Measurements from ENCODE around the gene PRKD2. TPM values are rescaled to one million over a fixed set of nuclear protein-coding genes. Genes with fewer than 3 reads are reported as not detected.

The PRKD2 gene
- total and polyA plus RNA-seq, 10 of the 15 experiments (the other 5 are each of a cell fraction or from before 2014, with no cell fraction given) = 2.3 to 98.8 (median 32.9) TPM

DNA sequence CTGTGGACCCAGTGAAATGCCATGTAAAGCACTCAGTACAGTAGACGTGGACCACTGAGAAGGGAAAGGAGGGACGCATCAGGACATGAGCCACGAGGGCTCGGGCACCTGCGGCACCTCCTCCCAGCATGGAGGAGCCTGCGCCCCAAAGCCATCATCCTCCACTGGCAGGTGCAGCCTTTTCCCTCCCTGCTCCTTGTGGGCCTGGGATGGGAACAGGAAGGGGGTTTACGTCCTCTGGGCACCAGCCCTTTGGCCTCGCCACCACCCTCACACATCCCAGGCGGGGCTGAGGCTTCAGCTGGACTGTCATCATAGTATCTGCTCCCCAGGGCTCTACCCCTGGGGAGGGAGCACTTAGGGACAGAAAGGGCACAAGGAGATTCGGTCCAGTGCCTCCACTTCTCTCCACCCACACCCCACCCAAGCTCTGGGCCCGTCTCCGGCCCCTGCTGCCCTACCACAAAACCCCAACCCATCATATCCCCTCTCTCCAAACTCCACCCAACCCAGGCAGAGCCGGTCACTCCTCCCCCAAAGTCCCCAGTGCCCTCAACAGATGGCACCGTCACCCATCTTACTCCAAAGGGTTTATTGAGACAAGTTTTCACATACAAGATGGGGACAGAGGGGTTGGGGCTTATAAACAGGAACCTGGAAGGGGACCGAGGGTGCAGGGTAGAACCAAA lies 2.2 kb upstream of the PRKD2 start (continued):
- TF ChIP-seq CHD2 (IDR thresholded peaks at IDR 0.05; ENCODE audit: borderline replicate concordance, low read depth, low read length) (no peak), ZNF207 (IDR thresholded peaks at IDR 0.05; ENCODE audit: borderline replicate concordance) (no peak), SRF (IDR thresholded peaks at IDR 0.05; ENCODE audit: low read depth in 2 of 2, low read length in 2 of 2) (no peak), SMC3 (IDR thresholded peaks at IDR 0.05; ENCODE audit: borderline replicate concordance, low read length) (no peak), POLR2AphosphoS5 (IDR thresholded peaks at IDR 0.05; ENCODE audit: low read length) (no peak), MTA3 (IDR thresholded peaks at IDR 0.05; ENCODE audit: borderline replicate concordance, low read length) (peak; percentile 69; the same call in 1 of the 2 replicates), TCF7 (IDR thresholded peaks at IDR 0.05; ENCODE audit: borderline replicate concordance) (no peak), SP1 (IDR thresholded peaks at IDR 0.05; ENCODE audit: low read depth, low read length) (peak; percentile 41), PAX5 (IDR thresholded peaks at IDR 0.05; ENCODE audit: borderline replicate concordance, low read depth, low read length) (peak; percentile 59; the same call in 1 of the 2 replicates), SMARCA5 (IDR thresholded peaks at IDR 0.05) (peak; percentile 43; the same call in 1 of the 2 replicates), POLR2AphosphoS2 (IDR thresholded peaks at IDR 0.05; ENCODE audit: low read depth, low read length) (no peak), CREB1 (IDR thresholded peaks at IDR 0.05; ENCODE audit: low read depth) (no peak), BHLHE40 (IDR thresholded peaks at IDR 0.05; ENCODE audit: borderline replicate concordance in 1 of 2, low read depth in 2 of 2, low read length in 1 of 2) (peak in 1 of 2 experiments; percentile 8; a peak in 1 of 4 replicates), PML (IDR thresholded peaks at IDR 0.05; ENCODE audit: low read length) (0 out of 2 replicates have a peak, but pooled peaks have one; percentile 19), TCF3 (IDR thresholded peaks at IDR 0.05; ENCODE audit: borderline replicate concordance, insufficient read depth, low read depth, low read length) (0 out of 2 replicates have a peak, but pooled peaks have one; percentile 45), PAX8 (IDR thresholded peaks at IDR 0.05) (no peak), STAT1 (conservative IDR thresholded peaks at IDR 0.05) (no peak), HCFC1 (IDR thresholded peaks at IDR 0.05; ENCODE audit: low read length) (no peak), FOS (IDR thresholded peaks at IDR 0.05; ENCODE audit: borderline replicate concordance, extremely low read depth, insufficient read length) (no peak), EGR1 (IDR thresholded peaks at IDR 0.05; ENCODE audit: borderline replicate concordance in 1 of 2, low read depth in 2 of 2, low read length in 2 of 2) (peak in 1 of 2 experiments; percentile 38; a peak in 1 of 3 replicates), IKZF2 (IDR thresholded peaks at IDR 0.05) (peak in 1 of 2 experiments; percentile 21; a peak in 1 of 4 replicates)
- TF ChIP-seq, protein P1, sequence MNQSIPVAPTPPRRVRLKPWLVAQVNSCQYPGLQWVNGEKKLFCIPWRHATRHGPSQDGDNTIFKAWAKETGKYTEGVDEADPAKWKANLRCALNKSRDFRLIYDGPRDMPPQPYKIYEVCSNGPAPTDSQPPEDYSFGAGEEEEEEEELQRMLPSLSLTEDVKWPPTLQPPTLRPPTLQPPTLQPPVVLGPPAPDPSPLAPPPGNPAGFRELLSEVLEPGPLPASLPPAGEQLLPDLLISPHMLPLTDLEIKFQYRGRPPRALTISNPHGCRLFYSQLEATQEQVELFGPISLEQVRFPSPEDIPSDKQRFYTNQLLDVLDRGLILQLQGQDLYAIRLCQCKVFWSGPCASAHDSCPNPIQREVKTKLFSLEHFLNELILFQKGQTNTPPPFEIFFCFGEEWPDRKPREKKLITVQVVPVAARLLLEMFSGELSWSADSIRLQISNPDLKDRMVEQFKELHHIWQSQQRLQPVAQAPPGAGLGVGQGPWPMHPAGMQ (IDR thresholded peaks at IDR 0.05; ENCODE audit: borderline replicate concordance) = no peak
- TF ChIP-seq, protein P2, sequence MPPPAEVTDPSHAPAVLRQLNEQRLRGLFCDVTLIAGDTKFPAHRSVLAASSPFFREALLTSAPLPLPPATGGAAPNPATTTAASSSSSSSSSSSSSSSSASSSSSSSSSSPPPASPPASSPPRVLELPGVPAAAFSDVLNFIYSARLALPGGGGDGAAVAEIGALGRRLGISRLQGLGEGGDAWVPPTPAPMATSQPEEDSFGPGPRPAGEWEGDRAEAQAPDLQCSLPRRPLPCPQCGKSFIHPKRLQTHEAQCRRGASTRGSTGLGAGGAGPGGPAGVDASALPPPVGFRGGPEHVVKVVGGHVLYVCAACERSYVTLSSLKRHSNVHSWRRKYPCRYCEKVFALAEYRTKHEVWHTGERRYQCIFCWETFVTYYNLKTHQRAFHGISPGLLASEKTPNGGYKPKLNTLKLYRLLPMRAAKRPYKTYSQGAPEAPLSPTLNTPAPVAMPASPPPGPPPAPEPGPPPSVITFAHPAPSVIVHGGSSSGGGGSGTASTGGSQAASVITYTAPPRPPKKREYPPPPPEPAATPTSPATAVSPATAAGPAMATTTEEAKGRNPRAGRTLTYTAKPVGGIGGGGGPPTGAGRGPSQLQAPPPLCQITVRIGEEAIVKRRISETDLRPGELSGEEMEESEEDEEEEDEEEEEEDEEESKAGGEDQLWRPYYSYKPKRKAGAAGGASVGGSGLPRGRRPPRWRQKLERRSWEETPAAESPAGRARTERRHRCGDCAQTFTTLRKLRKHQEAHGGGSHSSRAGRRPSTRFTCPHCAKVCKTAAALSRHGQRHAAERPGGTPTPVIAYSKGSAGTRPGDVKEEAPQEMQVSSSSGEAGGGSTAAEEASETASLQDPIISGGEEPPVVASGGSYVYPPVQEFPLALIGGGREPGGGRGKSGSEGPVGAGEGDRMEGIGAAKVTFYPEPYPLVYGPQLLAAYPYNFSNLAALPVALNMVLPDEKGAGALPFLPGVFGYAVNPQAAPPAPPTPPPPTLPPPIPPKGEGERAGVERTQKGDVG (CRISPR knock-in tag; IDR thresholded peaks at IDR 0.05) = no peak
- TF ChIP-seq, protein P3, sequence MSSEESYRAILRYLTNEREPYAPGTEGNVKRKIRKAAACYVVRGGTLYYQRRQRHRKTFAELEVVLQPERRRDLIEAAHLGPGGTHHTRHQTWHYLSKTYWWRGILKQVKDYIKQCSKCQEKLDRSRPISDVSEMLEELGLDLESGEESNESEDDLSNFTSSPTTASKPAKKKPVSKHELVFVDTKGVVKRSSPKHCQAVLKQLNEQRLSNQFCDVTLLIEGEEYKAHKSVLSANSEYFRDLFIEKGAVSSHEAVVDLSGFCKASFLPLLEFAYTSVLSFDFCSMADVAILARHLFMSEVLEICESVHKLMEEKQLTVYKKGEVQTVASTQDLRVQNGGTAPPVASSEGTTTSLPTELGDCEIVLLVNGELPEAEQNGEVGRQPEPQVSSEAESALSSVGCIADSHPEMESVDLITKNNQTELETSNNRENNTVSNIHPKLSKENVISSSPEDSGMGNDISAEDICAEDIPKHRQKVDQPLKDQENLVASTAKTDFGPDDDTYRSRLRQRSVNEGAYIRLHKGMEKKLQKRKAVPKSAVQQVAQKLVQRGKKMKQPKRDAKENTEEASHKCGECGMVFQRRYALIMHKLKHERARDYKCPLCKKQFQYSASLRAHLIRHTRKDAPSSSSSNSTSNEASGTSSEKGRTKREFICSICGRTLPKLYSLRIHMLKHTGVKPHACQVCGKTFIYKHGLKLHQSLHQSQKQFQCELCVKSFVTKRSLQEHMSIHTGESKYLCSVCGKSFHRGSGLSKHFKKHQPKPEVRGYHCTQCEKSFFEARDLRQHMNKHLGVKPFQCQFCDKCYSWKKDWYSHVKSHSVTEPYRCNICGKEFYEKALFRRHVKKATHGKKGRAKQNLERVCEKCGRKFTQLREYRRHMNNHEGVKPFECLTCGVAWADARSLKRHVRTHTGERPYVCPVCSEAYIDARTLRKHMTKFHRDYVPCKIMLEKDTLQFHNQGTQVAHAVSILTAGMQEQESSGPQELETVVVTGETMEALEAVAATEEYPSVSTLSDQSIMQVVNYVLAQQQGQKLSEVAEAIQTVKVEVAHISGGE (CRISPR knock-in tag; IDR thresholded peaks at IDR 0.05) = no peak

Measured in GM12878 (cell line).